Stimulated activated CD4-positive, alpha-beta T cell treated with anti-CD3 and anti-CD28 coated beads, Interleukin-15, amount 100 ng/mL, for 24 hours (primary cell): ENCODE results near the gene ZFPM1.

Source experiments
- DNase-seq: peaks from one replicate; pipeline ENCODE4 v3.0.0-alpha.2; 2020

Gene ZFPM1

GRCh38 chr16:88530858-88531203 lies 77.8 kb downstream of the ZFPM1 start:
- DNase-seq = no peak

DNA sequence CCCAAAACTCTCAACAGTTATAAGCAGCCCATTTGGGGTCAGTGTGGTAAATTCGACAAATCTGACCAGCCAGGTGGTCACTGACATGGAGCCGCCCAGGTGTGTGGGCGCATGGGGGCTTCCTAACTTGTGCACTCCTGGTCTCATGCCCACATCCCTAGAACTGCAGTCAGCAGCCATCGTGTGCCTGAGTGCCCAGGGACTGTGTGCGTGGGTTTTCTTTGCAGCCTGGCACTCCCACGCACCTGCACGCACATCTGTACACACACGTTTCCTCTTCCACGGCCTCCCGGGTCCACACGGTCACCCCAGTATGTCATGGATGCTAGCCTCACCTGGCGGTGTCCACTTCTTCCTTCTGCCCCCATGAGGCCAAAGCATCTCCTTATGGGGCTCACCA lies 78.3 kb downstream of the ZFPM1 start:
- no peak for DNase-seq

DNA sequence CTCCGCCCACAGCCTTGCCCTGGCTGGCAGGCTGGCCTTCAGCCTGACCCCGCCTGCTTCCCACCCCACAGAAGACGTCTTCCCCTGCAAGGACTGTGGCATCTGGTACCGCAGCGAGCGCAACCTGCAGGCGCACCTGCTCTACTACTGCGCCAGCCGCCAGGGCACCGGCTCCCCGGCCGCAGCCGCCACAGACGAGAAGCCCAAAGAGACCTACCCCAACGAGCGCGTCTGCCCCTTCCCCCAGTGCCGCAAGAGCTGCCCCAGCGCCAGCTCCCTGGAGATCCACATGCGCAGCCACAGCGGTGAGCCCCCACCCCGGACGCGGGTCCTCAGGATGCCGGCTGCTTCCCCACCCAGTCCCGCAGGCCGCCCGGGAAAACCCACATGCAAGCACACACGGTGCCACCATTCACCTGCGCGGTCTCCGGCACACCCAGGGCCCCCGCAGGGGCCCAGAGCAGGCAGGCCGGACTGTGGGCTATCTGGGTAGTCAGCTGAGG lies 78.9 kb downstream of the ZFPM1 start:
- DNase-seq = no peak

GRCh38 chr16:88532434-88533241 lies 79.6 kb downstream of the ZFPM1 start:
- no peak for DNase-seq

DNA sequence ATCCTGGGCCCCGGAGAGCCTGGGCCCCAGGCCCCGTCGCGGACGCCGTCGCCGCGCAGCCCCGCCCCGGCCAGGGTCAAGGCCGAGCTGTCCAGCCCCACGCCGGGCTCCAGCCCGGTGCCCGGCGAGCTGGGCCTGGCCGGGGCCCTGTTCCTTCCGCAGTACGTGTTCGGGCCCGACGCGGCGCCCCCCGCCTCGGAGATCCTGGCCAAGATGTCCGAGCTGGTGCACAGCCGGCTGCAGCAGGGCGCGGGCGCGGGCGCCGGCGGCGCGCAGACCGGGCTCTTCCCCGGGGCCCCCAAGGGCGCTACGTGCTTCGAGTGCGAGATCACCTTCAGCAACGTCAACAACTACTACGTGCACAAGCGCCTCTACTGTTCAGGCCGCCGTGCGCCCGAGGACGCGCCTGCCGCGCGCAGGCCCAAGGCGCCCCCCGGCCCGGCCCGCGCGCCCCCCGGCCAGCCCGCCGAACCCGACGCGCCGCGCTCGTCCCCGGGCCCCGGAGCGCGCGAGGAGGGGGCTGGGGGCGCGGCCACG lies 80.4 kb downstream of the ZFPM1 start:
- DNase-seq = no peak

- DNase-seq = peak; percentile 84
Measured at GRCh38 chr16:88533932-88534637, 81.0 kb downstream of the ZFPM1 start.

GRCh38 chr16:88534638-88535190 lies 81.6 kb downstream of the ZFPM1 start:
- peak; percentile 55 for DNase-seq

GRCh38 chr16:88535191-88535856 lies 82.2 kb downstream of the ZFPM1 start:
- peak; percentile 26 for DNase-seq

GRCh38 chr16:88535857-88536222 lies 82.8 kb downstream of the ZFPM1 start:
- no peak for DNase-seq

DNA sequence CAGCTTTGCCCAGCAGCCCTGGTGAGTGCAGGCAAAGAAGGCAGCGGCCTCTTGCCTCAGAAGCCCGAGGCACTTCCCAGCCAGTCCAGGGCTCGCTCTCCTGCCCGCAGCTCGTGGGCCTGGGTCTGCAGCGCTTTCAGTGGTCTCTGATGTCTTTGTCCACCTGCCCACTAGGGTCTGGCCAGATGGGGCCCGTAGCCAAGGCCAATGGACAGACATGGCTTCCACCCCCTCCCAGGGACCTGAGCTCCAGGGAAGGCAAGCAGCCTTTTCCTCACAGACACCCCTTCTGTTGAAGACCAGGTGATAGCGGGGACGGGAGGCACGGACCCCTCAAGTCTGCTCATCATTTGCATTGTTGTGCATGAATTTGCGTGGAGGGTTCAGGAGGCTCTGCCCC lies 83.4 kb downstream of the ZFPM1 start:
- DNase-seq = no peak

- DNase-seq = peak; percentile 29
Measured at GRCh38 chr16:88536971-88537751, 84.1 kb downstream of the ZFPM1 start.

DNA sequence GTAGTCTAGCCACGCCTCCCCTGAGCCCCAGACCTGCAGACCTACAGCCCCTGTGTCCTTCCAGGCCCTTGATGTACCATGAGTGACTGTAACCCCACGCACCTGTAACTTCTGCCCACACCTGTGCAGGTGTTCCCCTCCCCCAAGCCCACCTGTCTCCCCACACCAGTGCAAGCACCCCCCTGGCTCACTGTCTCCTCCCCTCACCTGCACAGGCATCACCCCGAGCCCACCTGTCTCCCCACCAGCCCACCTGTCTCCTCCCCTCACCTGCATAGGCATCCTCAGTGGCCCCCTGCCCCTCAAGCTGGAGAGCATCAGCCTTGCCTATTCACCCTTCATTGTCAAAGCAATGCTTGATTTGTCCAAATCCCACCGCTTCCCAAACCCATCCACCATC lies 84.8 kb downstream of the ZFPM1 start:
- DNase-seq = no peak

DNA sequence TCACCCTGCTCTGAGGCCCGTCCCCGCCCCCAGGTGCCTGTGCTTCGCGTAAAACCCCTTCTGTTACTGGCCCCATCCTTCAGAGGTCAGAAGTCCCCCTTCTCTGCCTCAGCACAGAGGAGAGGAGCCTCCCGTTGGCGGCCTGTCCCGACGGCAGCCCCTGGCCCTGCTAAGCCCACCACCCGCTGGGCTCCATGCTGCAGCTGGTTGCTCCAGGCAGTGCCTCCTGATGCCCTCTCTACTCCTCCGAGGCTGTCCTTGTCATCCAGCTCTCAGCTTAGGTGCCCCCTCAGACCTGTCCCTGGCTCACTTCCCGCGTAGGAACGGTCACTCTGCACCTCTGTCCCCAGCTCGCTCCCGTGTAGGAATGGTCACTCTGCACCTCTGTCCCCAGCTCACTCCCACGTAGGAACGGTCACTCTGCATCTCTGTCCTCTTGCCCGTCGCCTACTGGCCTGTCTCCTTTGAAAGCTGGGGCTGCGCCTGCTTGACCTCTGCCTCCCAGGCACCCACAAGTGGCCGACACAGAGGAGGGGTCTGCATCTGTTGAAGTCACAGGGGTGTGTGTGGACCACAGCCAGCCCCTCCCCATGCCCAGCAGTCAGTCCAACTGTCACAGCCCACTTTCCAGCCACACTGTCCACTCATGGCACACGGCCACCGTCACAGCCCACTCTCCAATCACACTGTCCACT lies 85.4 kb downstream of the ZFPM1 start:
- no peak for DNase-seq

DNA sequence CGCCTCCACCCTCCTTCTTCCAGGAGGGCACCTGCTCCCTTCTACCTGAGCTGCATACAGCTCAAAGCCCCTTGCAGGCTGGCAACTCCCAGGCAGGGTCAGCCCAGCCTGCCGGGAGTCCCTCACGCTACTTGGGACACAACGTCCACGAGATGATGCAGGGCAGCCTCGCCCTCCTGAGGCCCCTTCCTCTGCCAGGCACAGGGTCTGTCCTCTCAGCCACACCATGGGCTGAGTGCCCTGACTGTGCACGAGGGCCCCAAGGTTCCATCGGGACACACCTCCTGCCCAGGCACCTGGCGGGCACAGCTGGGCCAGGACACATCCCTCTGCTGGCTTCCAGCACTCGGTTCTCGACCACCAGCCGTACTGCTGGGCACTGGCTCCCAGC lies 86.2 kb downstream of the ZFPM1 start:
- DNase-seq = no peak

GRCh38 chr16:88539652-88540345 lies 86.7 kb downstream of the ZFPM1 start:
- no peak for DNase-seq

DNA sequence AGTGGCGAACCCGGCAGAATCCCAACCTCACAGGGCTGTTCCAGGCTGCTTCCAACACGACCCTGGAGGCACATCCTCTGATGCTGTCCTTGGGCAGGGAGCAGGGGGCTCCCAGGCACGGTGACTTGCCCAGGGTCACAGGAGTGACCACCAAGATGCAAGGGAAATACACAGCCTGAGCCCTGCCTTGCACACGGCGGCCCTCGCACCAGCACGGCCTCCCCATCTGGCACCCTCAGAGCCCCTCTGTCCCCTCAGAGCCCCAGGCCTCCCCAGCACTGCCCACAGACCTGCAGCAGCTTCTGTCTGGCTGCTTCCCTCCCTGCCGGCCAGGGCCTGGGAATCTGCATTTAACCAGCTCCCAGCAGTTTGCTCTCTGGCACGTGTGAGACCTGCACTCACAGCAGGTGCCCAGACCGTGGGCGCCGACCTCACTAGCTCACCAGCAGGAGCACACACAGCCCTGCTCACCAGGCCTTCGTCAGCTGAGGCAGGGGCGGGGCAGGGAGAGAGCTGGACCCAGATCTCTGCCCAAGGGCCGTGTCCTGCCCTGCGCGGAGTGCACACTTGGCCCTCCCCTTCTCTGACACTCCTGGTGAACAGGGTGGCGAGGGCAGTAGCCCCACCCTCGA lies 87.4 kb downstream of the ZFPM1 start:
- DNase-seq = no peak

DNA sequence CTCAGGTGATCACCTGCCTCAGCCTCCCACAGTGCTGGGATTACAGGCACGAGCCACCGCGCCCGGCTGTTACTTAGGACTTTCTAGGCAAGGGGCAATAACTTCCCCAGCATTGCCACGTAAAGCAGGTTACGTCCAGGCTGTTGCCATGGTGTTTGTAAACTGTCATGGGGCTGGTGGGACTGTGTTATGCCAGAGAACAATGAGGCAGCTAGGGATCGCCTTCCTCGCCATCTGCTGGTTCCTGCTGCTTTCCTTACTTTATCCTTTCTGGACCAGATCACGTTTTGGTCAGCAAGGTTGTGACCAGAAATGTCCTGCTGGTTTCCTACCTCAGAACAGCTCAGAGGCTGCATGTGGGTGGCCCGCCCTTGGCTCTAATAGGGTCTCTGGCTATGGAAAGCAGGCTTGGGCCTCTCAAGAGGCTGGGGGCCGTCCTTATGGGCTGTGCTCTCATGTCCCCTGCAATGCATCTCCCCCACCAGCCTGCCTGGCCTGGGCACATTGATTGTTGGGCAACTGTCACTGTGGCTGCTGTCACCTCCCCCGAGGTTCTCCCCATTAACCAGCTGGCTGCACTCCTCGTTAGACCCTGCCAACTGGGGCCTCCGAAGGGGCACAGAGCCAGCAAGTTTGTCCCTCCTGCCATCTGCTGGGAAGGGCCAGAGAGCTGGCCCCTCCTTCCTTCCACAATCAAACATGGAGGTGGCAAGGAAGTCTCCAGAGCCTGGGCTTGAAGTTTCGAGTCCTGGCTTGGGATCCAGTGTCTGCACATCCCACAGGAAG lies 88.9 kb downstream of the ZFPM1 start:
- no peak for DNase-seq

GRCh38 chr16:88543230-88543813 lies 90.2 kb downstream of the ZFPM1 start:
- no peak for DNase-seq

- no peak for DNase-seq
Measured at GRCh38 chr16:88545781-88546180, 92.7 kb downstream of the ZFPM1 start.
